ENCODE results near the gene ANXA10.

DNA sequence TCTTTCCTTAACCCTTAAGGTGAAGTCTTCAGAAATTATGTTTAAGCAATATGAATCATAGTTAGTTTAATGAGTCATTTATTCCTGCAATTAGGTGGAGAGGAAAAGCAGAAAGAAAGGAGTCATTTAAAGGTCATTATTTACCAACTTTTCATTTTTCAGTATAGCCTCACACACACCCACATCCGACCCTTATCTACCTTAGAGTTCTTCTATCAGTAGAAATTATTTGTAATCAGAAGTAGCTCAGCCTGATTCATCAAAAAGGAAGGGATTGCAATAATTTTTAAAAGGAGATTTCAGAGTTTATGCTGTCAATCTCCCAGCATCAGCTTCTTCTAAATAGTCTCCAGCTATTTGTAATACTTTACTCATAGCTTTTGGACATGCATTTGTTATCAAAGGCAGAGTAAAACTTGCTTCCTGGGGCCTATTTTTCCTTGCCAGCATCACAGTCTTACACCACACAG lies 5.9 kb downstream of the ANXA10 start:
- TF ChIP-seq, protein P1, sequence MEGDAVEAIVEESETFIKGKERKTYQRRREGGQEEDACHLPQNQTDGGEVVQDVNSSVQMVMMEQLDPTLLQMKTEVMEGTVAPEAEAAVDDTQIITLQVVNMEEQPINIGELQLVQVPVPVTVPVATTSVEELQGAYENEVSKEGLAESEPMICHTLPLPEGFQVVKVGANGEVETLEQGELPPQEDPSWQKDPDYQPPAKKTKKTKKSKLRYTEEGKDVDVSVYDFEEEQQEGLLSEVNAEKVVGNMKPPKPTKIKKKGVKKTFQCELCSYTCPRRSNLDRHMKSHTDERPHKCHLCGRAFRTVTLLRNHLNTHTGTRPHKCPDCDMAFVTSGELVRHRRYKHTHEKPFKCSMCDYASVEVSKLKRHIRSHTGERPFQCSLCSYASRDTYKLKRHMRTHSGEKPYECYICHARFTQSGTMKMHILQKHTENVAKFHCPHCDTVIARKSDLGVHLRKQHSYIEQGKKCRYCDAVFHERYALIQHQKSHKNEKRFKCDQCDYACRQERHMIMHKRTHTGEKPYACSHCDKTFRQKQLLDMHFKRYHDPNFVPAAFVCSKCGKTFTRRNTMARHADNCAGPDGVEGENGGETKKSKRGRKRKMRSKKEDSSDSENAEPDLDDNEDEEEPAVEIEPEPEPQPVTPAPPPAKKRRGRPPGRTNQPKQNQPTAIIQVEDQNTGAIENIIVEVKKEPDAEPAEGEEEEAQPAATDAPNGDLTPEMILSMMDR (IDR thresholded peaks at IDR 0.05; ENCODE audit: low read length) = no peak
- TF ChIP-seq EZH2 (IDR thresholded peaks at IDR 0.05; ENCODE audit: borderline replicate concordance, low read length) = no peak

All from OCI-LY1 (cell line).